ENCODE results near the gene ZEB2.

- TF ChIP-seq POLR2A (IDR thresholded peaks at IDR 0.05) = no peak
- TF ChIP-seq CTCF (IDR thresholded peaks at IDR 0.05) = no peak
- no peak for TF ChIP-seq POLR2AphosphoS5 (IDR thresholded peaks at IDR 0.05)
These were observed 185.4 kb downstream of the ZEB2 start for GRCh38 chr2:144334551-144334950.

Measured in transverse colon (tissue), 4 donors.